ENCODE measurements around the gene EYA3.
A peak's percentile ranks its signal among the peaks of the same experiment; 100 is the strongest.
"Not testable (repeated sequence)": the region's sequence is repeated elsewhere in the genome, so short reads cannot be mapped to it uniquely, and the experiment has no call there.

Gene EYA3

DNA sequence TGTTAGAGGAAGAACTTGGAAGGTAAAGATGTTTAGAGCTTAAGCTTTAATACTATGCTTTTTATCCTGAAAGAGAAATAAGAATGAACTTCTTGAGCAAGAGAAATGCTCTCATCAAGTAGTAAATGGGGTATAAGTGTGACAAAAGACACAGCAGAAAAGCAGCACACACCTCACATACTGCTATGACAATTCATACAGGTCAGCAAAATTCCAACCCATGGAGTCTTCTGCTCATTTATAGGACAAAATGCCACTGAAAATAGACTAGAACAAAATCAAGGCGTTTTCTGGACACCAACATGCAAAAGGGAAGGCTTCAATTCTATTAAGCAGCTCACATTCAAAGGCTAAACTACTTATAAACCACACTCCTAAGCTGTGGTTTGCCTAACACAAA, 61.2 kb downstream of the EYA3 start:
- DNase-seq, result no peak

DNA sequence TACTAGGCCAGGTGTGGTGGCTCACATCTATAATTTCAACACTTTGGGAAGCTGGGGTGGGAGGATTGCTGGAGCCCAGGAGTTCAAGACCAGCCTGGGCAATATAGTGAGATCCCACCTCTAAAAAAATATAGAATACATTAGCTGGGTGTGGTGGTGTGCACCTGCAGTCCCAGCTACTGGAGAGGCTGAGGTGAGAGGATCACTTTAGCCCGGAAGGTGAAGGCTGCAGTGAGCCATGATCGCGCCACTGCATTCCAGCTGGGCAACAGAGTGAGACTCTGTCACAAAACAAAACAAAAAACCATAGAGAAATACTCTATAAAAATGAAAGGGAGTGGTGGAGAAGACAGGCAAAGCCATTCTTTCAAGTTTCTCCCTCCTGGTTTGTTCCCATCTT, 62.1 kb downstream of the EYA3 start:
- DNase-seq, result no peak

DNA sequence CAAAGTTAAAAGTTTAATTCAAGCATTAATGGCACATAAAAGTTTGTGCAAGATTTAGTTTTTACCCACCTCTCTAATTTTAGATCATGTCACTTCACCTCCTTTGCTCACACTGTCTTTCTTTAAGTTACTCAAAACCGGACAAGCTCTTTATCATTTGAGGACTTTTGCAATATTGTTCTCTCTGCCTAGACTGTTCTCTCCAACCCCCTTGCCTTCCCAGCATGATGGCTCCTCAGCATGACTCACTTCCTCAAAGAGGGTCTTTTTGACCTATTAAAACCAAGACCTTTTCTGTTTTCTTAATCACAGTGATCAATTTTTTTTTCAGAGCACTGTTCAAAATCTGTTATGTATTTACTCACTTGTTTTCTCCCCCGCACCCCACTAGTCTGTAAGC, 67.3 kb downstream of the EYA3 start:
- no peak for DNase-seq

DNA sequence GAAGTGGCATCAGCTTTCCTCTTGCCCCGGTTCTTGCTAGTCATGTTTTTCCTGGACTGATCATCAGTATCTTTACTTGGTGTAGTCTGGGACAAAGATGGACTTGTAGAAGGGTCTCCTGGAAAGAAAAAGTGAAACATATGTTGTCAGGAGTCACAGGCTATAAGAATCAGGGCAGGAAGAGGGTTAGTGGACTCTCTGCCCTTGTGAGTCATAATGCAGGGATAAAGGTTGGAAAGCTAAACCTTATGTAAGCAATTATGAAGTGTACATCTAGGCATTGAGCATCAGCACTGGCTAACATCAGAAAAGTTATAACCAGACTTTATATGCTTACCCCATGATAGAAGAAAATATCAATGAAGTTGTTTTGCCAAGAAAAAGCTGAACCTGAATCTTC, 77.4 kb downstream of the EYA3 start:
- DNase-seq, result no peak

DNA sequence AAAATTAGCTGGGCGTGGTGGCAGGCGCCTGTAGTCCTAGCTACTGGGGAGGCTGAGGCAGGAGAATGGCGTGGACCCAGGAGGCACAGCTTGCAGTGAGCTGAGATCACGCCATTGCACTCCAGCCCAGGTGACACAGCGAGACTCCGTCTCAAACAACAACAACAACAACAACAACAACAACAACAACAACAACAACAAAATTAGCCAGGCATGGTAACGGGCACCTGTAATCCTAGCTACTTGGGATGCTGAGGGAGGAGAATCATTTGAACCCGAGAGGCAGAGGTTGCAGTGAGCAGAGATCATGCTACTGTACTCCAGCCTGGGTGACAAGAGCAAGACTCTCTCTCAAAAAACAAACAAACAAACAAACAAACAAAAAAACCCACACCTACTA, 85.3 kb downstream of the EYA3 start:
- not testable (repeated sequence) for DNase-seq

DNA sequence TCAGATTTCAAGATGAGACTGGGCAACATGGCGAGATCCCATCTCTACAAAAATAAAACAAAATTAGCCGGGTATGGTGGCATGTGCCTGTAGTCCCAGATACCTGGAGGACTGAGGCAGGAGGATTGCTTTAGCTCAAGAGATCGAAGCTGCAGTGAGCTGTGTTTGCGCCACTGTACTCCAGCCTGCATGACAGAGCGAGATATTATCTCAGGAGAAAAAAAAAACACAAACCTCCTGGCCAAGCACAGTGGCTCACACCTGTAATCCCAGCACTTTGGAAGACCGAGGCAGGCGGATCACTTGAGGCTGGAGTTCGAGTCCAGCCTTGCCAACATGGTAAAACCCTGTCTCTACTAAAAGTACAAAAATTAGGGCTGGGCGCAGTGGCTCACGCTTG, 85.8 kb downstream of the EYA3 start:
- DNase-seq, result no peak

DNA sequence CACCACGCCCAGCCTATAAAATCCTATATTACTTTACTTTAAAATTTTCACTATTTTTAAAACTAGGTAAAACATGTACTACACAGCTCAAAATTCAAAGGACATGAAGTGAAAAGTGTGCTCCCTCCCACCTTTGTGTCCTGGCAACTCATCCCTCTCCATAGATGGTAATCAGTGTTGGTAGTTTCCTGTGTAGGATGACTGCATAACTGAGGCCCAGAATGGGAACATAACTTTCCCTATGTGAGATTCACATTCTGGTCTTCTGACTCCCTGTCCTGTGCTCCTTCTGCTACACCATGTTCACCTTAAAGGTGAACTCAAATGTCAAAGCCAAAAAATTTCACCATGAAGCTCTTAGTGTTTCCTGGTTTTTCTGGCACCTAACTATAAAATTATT, 89.4 kb downstream of the EYA3 start:
- no peak for DNase-seq

DNA sequence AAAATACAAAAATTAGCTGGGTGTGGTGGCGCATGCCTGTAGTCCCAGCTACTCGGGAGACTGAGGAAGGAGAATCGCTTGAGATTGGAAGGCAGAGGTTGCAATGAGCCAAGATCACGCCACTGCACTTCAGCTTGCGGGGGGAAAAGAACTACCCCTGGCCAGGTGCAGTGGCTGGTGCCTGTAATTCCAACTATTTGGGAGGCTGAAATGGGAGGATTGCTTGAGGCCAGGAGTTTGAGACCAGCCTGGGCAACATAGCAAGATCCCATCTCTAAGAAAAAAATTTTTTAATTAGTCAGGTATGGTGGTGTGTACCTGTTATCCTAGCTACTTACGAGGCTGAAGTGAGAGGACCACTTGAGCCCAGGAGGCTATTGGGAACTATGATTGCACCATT, 93.9 kb downstream of the EYA3 start:
- DNase-seq, result not testable (repeated sequence)

DNA sequence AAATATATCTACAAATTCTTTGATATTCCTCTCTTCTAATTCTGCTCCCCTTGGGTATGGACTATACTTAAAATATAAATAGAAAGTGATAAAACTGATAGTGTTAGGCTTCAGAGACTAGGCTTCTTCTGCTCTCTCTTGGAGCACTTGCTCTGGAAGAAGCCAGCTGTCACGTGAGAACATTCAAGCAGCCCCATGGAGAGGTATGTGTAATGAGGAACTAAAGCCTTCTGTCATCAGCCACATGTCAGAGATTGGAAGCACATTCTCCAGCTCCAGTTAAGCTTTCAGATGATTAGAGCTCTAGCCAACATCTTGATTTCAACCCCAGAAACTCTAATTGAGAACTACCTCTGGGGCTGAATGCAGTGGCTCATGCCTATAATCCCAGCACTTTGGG, 94.3 kb downstream of the EYA3 start:
- peak; percentile 73 to 82 for DNase-seq

DNA sequence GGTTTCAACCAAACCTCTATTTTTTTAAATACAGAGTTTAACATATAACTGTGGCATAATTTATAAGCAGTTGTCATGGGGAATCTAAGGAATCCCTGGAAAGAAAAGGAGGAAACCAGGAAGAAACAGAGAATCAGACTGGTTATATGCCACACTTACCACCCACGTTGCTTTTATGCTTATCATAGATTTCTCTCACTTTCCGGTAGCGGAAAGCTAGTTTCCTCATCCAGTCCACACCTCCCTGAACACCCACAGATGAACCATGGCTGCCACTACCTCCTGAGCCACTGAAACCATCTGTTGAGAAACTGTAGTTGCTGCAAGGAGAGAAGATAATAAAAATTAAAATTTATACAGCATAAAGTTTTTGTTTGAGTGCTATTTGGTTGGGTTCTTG, 95.2 kb downstream of the EYA3 start:
- peak; percentile 71 to 80 for DNase-seq

DNA sequence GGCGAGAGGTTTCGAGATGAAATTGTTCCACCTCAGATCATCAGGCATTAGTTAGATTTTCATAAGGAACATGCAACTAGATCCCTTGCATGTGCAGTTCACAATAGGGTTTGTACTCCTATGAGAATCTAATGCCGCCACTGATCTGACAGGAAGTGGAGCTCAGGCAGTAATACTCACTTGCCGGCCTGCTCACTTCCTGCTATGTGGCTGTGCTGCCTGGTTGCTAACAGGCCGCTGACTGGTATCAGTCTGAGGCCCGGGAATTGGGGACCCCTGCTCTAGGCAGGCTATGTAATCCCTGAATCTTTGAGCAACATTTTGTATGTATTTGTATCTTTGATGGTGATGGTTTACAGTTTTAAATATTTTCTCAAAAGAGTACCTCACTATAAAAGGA, 96.1 kb downstream of the EYA3 start:
- peak; percentile 37 to 56 for DNase-seq

DNA sequence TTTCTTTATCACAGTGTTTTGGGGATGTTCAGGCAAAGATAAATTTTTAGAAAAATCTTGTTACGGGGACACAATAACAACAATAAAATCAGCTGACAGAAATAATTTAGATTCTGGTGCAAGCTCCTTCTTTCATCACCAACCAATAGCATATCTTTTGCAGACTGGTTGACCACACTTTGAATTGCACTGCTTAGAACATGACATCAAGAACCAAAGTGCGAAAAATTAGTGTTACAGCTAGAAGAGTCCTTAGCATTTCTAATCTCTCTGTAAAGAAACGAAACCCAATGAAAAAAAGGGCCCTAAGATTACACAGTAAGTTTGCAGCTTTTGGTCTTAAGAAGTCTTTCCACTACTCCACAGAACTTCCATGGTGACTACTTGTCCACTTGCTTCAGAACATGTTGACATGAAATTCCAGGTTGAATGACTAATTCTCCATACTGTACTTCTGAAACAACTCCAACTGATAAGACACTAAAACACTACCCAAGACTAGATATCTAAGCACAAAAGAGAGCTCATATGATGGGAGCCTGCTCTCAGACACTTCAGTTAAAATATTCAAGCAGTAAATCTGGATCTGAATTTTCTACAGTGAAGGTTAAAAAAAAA, 97.4 kb downstream of the EYA3 start:
- DNase-seq, result no peak

DNA sequence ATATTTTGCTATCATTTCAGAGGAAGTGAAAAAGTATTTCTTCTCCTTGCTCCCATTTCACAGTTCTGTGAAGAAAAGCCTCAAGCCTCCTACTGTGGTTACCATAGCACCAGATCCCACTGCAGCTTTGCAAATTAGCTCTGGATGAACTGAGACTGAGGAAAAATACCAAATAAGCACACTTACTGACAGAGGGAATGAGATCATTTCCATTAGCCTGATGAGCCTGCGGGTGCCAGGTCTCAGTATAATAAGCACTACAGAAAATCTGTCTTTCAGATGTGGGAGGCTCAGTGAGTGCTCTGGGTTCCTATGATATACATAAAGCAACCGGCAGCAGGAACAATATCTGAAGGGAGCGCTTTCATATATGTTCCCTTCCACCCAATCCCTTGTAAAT, 107.3 kb downstream of the EYA3 start:
- DNase-seq, result no peak

DNA sequence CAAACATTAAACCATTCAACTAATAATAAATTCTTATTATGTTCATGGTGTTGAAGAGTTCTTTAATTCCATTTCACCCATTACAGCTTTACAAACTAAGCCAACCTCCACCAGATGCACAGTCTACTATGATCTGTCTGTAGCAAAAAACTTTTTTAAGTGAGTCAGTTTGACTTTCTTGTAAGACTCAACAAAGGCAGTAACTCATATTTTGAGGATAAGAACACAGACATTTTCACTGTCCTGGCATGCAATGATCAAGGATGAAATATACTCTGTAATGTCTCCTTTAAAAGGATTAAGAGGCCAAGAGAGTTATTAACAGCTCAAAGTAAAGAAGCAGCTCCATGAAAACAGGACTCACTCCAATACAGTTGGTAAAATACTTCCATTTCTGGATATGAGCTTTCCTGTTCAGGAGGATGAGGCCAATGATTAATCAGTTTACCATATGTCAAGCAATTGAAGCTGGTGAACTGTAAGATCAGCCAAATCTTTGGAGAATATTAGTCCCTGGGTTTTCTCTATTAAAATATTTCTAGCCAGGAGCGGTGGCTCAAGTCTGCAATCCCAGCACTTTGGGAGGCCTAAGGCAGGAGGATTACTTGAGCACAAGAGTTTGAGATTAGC, 108.1 kb downstream of the EYA3 start:
- DNase-seq, result no peak

DNA sequence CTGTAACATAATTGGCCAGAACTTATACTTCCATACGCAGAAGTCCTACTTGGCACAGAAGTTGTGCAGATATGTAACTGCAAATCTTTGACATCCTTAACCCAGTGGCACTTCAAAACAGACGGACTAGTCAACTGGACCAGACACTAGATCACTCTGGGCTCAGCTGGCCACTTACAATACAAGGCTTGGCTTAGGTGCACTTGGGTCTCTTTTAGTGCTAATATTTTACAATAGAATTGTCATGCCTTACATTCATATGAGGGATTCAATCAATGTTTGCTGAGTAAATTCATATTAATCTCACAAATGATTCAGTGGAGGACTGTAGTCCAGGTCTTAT, 108.6 kb downstream of the EYA3 start:
- no peak for DNase-seq

DNA sequence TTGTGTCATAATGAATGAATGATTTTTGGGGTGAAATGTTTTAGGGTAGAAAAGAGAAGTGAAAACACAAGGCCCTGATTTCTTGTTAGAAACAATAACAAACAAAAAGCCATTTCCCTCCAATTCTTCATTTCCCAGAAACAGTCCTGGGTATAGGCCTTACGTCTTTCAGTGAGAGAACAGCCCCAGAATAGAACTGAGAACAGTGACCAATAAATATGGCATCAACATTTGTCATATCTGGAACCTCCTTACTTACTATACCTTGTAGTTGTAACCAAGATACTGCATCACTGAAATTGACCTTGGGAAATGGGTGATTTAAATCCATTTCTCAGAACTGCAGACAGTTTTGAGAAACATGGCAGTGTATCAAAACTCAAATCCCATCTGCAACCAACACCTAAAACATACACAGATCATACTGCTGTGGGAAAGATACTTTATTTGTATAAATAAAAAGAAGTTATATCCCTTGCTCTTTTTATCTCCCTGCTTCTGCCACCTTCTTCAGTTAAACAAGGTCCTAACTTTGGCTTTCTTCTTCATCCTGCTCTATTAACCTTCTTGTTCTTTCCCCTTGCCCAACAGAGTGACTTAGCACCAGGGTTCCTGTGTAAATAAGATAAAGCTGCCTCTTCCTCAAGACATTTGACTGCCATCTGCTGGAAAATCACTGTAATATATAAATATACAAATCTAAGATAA, 109.1 kb downstream of the EYA3 start:
- peak; percentile 66 to 75 for DNase-seq

DNA sequence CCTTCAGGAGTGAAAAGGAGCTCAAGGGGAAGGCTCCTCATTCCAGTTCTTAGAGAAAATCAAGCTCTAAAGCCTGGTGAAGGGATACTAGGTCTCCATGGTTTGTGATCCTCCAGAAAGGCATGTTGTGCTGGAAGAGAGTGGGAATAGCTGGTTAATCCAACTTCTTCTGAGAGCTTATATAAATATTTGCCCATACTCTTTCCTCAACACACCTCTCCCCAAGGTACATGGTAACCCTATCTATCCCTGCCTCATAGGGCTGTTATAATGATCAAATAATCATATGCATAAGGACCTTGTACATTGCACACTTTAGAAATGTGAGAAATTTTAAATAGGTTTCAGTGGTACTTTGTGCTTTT, 114.0 kb downstream of the EYA3 start:
- DNase-seq, result no peak

DNA sequence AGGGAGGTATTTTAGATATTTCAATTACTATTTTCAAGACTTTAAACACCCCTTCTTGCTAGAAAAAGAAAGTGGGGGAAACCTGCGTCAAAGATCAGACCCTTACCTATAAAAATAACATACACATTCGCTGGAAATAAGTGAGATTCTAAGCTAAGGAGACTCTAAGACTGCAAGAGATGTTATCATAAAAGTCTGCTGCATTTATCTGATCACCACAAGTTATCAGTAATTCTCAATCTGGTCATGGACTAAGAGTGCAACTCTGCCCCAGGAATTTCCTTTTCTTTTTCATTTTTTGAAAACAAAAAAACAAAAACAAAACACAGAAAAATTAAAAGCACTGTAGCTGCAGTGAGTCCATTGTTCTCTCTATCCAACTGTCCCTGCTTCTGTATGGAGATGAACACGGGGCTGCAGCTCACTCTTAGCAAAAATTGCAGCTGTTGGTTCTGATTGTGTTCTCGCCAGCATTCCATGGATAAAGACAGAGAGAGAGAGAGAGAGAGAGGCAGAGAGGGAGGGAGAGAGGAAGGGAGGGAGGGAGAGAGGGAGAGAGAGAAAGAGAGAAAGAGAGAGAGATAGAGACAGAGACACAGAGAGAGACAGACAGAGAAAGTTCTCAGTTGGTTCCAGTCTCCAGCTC, 114.5 kb downstream of the EYA3 start:
- DNase-seq, result no peak

DNA sequence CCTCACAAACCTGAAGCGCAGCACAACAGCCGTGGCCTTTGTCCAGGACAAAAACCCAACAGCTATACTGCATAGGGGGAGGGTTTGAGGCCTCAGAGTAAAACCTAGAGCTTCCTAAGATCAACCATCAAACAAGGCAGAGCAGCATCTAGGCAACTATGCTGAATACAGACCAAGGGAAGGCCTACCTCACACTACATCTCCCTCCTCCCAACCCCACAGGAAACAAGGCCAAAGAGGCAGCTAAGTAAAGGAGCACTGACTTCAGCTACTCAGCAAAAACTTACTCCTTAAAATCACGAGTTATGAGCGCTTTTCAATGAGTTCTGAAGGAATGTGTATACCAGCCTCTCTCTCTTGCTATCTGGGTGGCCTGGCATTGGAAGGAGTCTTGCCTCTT, 116.3 kb downstream of the EYA3 start:
- DNase-seq, result no peak

DNA sequence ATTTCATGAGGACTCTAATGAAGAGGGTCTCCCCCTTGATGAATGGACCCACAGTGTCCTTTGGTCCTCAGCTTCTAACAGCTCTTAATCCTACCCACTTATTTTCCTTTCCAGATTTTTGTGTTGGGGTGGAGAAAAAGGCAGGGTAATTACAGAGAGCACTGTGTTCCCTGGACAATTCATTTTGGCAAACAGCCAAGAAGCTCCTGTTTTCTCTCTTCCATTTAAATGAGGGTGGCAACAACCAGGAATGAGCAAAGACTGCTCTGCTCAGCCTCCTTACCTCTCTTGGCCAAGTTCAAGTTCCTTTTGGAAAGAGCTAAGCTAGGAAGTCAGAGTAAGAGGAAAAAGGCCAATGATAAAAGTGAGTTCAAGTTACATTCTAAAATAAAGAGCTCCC, 116.7 kb downstream of the EYA3 start:
- DNase-seq, result no peak

DNA sequence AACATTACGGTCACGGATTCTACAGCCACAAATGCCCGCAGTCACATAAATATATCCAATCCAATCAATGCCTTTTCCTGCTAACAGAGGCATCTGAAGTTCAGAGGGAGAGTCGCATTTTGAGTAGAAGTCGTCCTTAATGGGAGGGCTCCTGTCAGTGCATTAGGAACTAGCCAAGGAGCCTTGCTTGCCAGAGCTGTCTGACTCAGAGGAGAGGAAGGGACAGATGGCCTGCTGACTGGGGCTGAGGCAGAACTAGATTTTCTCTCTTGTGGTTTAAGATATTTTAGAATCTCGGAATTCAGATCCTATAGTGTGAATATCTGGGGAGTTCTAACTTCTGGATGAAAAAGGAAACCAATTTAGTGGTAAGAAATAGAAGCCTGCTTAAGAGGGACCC, 118.0 kb downstream of the EYA3 start:
- no peak for DNase-seq

DNA sequence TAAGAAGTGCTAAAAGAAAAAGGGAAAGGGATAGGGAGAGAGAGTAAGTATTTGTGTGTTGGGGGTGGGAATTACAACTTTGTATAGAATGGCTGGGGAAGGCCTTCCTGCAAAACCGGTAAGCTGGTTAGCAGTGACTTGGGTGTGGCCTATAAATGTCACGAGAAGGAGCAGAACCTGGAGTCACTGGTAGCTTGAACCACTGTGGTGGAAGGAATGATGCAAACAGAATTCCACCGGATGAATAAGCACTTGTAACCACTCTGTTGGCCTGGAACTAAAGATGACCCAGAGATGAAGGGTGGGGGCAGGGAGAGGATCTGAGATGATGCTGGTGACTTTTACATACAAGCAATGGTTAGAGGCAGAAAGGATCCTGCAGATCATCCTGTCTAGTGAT, 119.7 kb downstream of the EYA3 start:
- no peak for DNase-seq

DNA sequence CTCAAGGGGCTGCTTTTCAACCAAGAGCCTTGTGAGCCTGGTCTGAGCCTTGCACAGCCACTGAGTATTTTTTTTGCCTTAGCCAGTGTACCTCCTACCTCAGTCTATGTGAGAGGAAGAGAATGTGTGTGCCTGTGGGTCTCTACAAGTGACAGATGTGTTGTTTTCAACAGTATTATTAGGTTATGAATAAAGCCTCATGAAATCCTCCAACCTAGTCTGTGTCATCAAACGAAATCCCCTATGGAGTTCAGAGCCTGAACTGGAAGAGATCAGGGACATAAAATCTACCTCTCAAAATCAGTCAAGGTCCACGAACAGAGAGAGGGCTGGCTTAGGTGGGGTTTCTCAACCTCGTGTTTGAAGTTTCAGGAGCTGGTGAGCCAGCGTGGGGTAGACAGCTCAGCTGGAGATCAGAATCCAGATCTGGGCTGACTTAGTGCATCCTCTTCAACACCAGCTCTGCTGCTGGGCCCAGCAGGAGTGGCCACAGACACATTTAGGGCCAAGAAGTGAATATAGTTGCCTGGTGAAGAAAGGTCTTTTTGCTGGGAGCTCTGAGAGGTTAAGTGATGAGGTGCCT, 120.4 kb downstream of the EYA3 start:
- no peak for DNase-seq

Data from inflammatory macrophage (primary cell).